Loucy (cell line): ENCODE results near the gene SLC22A31.

ENCODE experiments used
- EZH2phosphoT487 ChIP-seq: fragments of 200-600 bp; IDR thresholded peaks from 2 replicates; pipeline ENCODE4 v1.6.1; 2018; ENCODE audit warnings: antibody characterized with exemption, mild to moderate bottlenecking, moderate library complexity, borderline replicate concordance
- TF ChIP-seq, protein P1 (sequence below): fragments of 200-600 bp; sonication (generic); conservative IDR thresholded peaks from 2 replicates; pipeline ENCODE4 v1.5.1; 2014; ENCODE audit warnings: mild to moderate bottlenecking, antibody characterized with exemption, low read length

DNA sequence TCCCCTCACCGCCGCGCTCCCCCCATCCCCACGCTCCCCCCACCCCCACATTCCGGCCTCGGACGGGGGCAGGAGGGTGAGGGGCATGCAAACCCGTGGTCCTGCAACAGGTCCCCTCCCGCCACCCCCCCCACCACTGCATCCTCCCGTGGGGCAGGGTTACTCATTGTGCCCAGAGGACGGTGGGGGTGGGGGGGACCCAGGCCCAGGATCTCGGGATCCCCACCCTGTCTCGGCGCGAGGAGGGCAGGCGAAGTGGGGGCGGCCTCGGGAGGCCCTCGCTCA, 8.5 kb downstream of the SLC22A31 start:
- TF ChIP-seq, protein P1, sequence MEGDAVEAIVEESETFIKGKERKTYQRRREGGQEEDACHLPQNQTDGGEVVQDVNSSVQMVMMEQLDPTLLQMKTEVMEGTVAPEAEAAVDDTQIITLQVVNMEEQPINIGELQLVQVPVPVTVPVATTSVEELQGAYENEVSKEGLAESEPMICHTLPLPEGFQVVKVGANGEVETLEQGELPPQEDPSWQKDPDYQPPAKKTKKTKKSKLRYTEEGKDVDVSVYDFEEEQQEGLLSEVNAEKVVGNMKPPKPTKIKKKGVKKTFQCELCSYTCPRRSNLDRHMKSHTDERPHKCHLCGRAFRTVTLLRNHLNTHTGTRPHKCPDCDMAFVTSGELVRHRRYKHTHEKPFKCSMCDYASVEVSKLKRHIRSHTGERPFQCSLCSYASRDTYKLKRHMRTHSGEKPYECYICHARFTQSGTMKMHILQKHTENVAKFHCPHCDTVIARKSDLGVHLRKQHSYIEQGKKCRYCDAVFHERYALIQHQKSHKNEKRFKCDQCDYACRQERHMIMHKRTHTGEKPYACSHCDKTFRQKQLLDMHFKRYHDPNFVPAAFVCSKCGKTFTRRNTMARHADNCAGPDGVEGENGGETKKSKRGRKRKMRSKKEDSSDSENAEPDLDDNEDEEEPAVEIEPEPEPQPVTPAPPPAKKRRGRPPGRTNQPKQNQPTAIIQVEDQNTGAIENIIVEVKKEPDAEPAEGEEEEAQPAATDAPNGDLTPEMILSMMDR: no peak
- no peak for TF ChIP-seq EZH2phosphoT487
